ENCODE results near the gene ENTR1.

GRCh38 chr9:136419092-136419420, 8.6 kb upstream of the ENTR1 start:
- TF ChIP-seq CTCF (conservative IDR thresholded peaks at IDR 0.05; ENCODE audit: low read depth, low read length) (no peak), POLR2A (IDR thresholded peaks at IDR 0.05; ENCODE audit: low read depth, low read length) (no peak), RAD21 (IDR thresholded peaks at IDR 0.05; ENCODE audit: low read length) (no peak), CEBPB (IDR thresholded peaks at IDR 0.05; ENCODE audit: low read depth, low read length) (no peak), RCOR1 (IDR thresholded peaks at IDR 0.05; ENCODE audit: insufficient replicate concordance, low read length) (no peak), ELK1 (IDR thresholded peaks at IDR 0.05; ENCODE audit: borderline replicate concordance, low read depth, low read length) (no peak)

Measured in IMR-90 (cell line).